ENCODE results near the gene PARD3.

The PARD3 gene

DNA sequence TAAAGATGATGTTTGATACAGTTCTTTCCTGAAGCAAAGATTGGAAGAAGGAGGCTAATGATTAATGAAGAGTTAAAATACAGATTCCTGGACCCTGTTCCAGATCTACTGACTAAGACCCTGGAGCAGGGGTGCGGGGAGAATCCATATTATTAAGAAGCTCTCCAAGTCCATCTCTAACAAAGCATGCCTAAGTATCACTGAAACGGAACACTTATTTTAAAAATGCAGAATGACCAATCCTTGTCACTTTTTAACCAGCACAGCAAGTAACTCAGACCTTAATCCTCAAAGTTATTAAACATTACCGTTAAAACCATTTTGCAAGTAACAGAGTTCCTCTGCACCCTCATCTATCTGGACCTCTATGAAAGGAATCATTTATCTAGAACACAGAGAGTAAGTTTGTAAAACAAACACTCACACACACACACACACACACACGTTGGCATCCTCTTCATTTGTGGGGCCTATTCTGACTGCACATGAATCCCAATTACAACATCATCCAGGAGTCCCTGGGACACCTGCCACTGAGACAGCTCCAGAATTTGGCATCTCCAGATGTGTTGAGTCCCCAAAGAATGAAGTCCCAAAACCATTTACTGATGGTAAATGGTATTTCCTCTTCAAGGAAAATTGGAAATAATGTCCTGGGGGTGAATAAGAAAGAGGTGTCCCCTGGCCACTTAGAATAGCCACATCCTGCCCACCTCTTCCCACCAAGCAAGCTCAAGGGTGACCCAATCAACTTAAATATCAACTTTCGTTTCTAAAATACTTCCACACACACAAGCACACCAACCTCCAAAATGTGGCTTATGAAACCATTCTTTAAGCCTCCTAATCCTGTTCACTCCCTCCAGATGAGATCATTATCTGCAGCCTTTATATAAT, 117.5 kb downstream of the PARD3 start:
- DNase-seq = no peak

DNA sequence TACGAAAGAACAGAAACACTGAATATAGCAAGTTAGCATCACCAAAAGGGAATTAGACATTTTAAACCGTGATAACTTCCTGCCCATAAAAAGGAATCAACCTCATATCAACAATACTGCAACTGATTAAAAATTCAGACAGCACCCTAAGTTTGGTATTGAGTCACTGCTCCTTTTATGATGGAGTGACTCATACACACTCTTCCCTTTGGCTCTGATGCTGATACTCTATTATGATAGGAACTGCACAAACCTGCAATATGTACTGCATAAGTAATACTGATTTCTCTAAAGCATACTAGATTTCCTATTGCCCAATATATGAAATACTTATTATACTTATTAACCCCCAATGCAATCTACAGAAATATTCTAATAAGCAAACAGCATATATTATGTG, 118.7 kb downstream of the PARD3 start:
- DNase-seq = no peak

GRCh38 chr10:34690383-34691049, 124.6 kb downstream of the PARD3 start:
- DNase-seq = no peak

DNA sequence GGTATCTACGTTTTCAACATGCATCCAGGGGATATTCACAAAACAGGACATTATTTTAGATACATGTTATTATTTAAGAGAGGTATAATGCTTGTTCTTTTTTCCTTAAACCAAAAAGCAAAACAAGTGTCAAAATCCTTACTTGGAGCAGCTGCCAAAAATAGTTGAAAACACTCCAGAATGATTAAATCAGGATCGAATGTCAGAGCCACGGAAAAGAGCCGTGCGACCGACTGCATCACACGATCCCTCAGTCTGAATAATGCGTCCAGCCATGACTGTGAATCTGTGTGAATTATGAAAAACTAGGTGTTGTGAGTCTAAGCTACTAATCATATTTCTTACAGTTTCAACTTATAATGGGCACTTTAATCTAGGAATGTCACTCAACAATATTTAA, 126.0 kb downstream of the PARD3 start:
- no peak for DNase-seq

GRCh38 chr10:34687434-34688210, 127.5 kb downstream of the PARD3 start:
- DNase-seq = no peak

DNA sequence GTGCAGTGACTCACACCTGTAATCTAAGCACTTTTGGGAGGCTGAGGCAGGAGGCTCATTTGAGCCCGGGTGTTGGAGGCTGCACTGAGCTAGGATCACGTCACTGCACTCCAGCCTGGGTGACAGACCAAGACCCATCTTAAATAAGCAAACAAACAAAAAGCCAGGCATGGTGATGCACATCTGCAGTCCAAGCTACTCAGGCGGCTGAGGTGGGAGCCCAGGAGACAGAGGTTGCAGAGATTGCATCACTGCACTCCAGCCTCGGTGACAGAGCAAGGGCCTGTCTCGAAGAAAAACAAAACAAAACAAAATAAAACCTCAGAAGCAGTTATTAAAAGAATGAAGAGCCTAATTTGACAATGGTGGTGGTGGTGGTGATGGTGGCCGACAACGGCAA, 132.5 kb downstream of the PARD3 start:
- no peak for DNase-seq

DNA sequence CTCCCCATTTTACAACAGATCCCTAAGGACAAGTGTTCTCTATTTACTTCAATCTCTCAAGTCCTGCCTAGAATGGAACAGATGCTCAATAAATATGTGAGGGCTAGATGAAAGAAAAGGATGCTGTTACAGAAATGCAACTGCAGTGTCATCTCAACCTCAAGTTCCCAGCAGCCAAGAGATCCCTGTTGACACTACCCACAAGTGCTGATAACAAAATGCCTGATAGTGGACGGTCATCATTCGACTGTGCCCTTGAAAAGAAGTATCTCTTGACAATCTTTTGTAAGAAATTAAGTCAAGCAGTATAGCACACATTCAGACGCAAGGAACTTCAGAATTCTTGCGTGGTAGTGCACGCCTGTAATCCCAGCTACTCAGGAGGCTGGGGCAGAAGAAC, 133.2 kb downstream of the PARD3 start:
- no peak for DNase-seq

- no peak for DNase-seq
These were observed 135.9 kb downstream of the PARD3 start for GRCh38 chr10:34679177-34679576.

- no peak for DNase-seq
These were observed 137.5 kb downstream of the PARD3 start for GRCh38 chr10:34677591-34677990.

- no peak for DNase-seq
These were observed 138.0 kb downstream of the PARD3 start for GRCh38 chr10:34677132-34677531.

- DNase-seq = no peak
These were observed 140.9 kb downstream of the PARD3 start for GRCh38 chr10:34674176-34674575.

GRCh38 chr10:34670081-34670480, 145.0 kb downstream of the PARD3 start:
- no peak for DNase-seq

DNA sequence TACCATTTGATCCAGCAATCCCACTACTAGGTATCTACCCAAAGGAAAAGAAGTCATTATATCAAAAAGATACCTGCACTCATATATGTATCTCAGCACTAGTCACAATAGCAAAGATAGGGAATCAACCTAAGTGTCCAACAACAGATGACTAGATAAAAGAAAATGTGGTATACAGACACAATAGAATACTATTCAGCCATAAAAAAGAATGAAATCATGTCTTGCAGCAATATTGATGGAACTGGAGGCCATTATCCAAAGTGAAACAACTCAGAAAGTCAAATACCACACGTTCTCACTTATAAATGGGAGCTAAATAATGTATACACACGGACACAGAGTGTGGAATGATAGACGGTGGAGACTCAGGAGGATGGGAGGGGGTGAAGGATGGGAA, 146.0 kb downstream of the PARD3 start:
- DNase-seq = no peak

- no peak for DNase-seq
These were observed 147.9 kb downstream of the PARD3 start for GRCh38 chr10:34667177-34667576.

GRCh38 chr10:34666008-34666704, 148.9 kb downstream of the PARD3 start:
- peak in 9 of 51 donors; percentile 3 to 33 (median 13) for DNase-seq

- no peak for DNase-seq
These were observed 150.4 kb downstream of the PARD3 start for GRCh38 chr10:34664706-34665105.

DNA sequence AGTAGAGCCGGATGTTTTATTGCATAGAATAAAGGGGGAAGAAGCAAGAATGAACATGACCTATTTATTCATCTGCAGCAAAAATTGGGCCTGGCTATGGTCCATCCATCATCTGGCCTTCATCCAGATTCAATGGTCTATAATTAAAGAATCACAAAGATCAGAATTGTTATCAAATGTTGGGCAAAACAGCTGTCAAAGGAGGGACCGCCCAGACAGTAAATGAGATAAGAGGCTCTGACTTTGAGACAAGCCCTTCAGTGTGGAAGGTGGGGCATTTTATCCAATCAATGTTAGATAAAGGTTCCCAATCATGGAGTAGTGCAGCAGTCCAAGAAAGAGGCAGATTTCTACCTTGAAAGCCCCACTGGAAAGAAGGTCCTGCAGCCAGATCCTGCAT, 153.5 kb downstream of the PARD3 start:
- DNase-seq = no peak

GRCh38 chr10:34658934-34659333, 156.2 kb downstream of the PARD3 start:
- DNase-seq = no peak

DNA sequence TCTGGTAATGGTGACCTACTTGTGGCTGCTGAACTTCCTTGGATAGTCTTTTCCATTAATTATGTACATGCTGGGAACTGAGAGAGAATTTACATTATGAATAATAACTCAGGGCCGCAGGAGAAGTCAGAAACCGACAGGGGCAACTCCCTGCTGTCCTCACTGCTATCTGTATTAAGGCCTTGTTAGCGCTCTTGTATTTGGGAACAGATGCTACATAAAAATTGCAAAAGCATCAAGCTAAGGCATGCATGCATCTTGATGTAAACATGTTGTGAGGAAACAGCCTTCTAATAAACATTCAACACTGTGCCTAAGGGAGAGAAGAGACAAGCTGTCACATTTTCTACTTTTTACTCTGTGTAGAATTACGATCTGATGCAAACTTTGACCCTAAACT, 158.4 kb downstream of the PARD3 start:
- DNase-seq = no peak

GRCh38 chr10:34655286-34656170, 159.6 kb downstream of the PARD3 start:
- peak in 5 of 51 donors; percentile 1 to 28 (median 5) for DNase-seq

DNA sequence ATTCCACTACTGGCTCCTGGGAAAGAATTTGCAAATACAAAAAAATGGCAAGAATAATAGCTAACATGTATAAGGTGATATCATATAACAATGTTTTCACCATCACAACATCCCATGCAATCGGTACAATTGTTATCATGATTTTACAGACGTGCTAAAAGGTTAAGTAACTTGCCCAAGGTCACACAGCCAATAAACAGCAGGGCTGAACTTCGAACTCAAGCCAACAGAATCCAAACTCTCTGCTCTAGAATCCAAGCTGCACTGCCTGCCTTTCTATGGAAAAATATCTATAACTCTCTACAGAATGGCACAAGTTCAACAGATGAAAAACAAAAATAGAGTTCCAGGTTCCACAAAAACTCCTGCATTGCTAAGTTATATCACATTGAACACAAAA, 160.9 kb downstream of the PARD3 start:
- no peak for DNase-seq

All from hypothalamus (tissue), 51 donors.